ENCODE results near the gene GDNF.

The GDNF gene

DNA sequence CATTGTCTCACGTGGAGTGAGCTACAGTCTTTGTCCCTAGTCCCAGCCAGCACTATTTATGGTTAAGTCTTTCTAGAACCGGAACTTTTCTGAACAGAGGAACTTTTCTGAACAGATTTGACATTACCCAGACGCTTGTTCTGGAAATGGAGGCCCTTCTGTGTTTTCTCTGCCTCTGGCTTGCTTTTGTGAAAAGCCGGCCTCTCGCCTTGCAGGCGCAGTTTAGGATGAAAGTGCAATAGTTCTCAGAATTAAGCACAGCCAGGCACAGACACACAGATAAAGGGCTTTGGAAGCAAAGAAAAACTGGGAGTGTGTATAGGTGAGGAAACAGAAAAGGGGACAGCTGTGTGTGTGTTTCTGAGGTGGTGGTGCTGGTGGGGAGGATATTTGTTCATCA lies 5.9 kb downstream of the GDNF start:
- FAIRE-seq (no peak), DNase-seq (ENCODE audit: insufficient read length, low spot score) (no peak)
- TF ChIP-seq, protein P1, sequence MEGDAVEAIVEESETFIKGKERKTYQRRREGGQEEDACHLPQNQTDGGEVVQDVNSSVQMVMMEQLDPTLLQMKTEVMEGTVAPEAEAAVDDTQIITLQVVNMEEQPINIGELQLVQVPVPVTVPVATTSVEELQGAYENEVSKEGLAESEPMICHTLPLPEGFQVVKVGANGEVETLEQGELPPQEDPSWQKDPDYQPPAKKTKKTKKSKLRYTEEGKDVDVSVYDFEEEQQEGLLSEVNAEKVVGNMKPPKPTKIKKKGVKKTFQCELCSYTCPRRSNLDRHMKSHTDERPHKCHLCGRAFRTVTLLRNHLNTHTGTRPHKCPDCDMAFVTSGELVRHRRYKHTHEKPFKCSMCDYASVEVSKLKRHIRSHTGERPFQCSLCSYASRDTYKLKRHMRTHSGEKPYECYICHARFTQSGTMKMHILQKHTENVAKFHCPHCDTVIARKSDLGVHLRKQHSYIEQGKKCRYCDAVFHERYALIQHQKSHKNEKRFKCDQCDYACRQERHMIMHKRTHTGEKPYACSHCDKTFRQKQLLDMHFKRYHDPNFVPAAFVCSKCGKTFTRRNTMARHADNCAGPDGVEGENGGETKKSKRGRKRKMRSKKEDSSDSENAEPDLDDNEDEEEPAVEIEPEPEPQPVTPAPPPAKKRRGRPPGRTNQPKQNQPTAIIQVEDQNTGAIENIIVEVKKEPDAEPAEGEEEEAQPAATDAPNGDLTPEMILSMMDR (IDR thresholded peaks at IDR 0.05; ENCODE audit: insufficient read depth, missing control alignments), result no peak

DNA sequence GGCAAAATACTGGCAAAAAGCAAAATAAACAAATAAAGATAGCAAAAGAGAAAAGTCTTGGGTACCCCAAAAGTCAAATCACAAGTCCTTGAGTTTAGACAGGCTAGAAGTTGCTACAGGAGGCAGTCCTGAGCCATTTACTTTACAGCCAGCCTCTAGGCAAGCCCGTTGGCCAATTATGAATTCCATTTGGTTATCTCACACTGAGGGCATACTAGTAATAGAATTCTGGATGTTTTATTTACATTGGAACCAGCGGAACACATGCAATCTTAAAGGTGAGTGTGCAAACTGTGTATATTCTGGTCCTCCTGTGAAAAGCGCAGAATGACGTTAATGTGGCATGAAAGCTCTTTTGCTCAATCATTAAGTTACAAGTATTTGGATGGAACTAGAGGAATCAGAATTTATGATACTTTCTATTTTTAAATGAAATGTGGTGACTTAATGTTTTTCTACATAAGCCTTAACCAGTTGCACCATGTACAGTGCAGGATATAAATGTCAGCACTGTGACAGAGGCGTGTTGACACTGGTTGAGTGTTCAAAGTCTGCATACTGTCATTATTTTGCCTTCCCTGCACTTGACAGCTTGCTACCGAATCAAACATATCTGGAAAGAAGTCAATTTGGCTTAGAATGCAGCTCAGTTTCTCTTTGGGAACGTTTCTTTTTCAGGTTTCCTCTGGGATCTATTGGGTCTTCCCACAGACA lies 7.9 kb downstream of the GDNF start:
- DNase-seq (ENCODE audit: insufficient read length, low spot score), result no peak
- FAIRE-seq, result no peak
- TF ChIP-seq, protein P1 (IDR thresholded peaks at IDR 0.05; ENCODE audit: insufficient read depth, missing control alignments), result no peak

- no peak for DNase-seq (ENCODE audit: insufficient read length, low spot score)
- no peak for FAIRE-seq
- TF ChIP-seq, protein P1 (IDR thresholded peaks at IDR 0.05; ENCODE audit: insufficient read depth, missing control alignments), result no peak
Measured at GRCh38 chr5:37830348-37830747, 9.5 kb downstream of the GDNF start.

GRCh38 chr5:37825334-37825915 lies 14.4 kb downstream of the GDNF start:
- DNase-seq (ENCODE audit: insufficient read length, low spot score), result no peak

DNA sequence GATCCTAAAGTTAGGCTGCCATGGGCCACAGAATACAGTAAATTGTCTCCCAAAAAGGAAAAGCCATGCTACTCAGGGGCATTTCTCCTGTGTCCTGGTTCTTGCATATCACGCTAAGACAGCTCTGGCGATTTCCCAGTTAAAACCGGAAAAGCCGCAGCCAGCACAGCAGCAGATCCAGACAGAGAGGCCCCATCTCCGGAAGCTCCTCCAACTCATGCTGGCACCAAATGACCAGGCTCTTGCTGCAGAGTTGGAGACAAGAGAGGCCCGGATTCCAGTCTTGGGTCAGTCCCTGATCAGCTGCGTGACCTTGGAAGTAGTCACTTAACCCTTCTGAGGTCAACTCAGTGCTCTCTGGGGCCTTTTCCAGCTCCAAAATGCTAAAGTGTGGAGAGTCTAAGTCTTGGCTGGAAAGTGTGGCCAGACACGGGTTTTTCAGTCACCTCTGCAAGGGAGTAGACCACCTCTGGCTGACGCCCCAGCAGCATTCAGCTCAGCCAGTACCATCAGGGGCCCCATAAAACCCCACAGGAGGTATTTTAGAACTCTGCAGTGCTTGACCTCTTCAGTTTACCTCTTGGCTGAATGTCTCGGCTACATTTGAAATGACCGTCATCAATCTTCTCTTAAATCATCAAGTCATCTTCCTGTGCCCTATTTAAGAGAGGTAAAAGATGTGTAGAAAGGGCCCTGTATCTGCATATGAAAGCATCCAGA lies 16.2 kb downstream of the GDNF start:
- TF ChIP-seq, protein P1 (IDR thresholded peaks at IDR 0.05; ENCODE audit: insufficient read depth, missing control alignments), result no peak
- DNase-seq (ENCODE audit: insufficient read length, low spot score), result no peak
- no peak for FAIRE-seq

More at GRCh38 chr5:37825334-37825915, 14.4 kb downstream of the GDNF start:
- no peak for FAIRE-seq
- TF ChIP-seq, protein P1 (IDR thresholded peaks at IDR 0.05; ENCODE audit: insufficient read depth, missing control alignments), result no peak

DNA sequence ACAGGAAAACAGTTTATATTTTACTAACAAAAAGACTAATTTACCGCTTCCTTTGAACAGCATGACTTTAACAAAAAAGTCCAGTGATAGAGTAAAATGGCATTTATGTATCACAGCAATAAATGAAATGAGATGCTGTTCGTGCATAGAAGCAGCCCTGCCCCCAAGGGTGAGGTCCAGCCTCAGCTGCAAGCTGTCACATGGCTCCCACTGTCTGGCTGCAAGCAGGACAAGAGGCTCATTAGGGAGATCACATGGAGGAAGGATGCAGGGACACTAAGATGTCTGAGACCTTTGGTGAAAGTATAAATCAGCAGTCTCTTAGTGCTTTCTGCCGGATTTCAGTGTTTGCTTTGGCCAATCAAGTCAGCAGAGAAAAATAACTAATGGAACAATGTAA lies 23.0 kb downstream of the GDNF start:
- TF ChIP-seq, protein P1 (IDR thresholded peaks at IDR 0.05; ENCODE audit: insufficient read depth, missing control alignments), result no peak
- FAIRE-seq, result no peak
- no peak for DNase-seq (ENCODE audit: insufficient read length, low spot score)
